ENCODE results near the gene MCTP2.

Gene MCTP2

GRCh38 chr15:94443186-94443585, 211.8 kb downstream of the MCTP2 start:
- no peaks in the 10 kb centered on the region for H3F3A ChIP-seq (ENCODE audit: insufficient read depth)
- no peak overlapping the region for H3K27ac ChIP-seq (ENCODE audit: low read depth, low read length)
- no peak overlapping the region for H3K9ac ChIP-seq (ENCODE audit: low read length)
- H2AFZ ChIP-seq (ENCODE audit: low read depth, low read length, severe bottlenecking) = no peak overlapping the region
- no peaks in the 10 kb centered on the region for H3K9me2 ChIP-seq (replicated peaks; ENCODE audit: insufficient read depth, low read length)
- H3K4me3 ChIP-seq (ENCODE audit: insufficient read depth, low read length, poor library complexity, severe bottlenecking) = no peak overlapping the region
- TF ChIP-seq CTCF (IDR thresholded peaks at IDR 0.05; ENCODE audit: insufficient read depth, low read length, poor library complexity, severe bottlenecking) (no peak), EZH2phosphoT487 (conservative IDR thresholded peaks at IDR 0.05; ENCODE audit: low read length) (no peak)
- H3K79me2 ChIP-seq (ENCODE audit: insufficient read depth, low read length) = no peaks in the 10 kb centered on the region
- H3K4me2 ChIP-seq (ENCODE audit: low read depth, low read length, poor library complexity, severe bottlenecking) = no peak overlapping the region
- peaks cover 15% of the 10 kb centered on the region; the same call in 1 of the 2 replicates for H3K36me3 ChIP-seq (ENCODE audit: low read length)
- no peaks in the 10 kb centered on the region for H3K27me3 ChIP-seq (ENCODE audit: low read length)
- H3K9me3 ChIP-seq (ENCODE audit: insufficient read depth, low read length) = no peaks in the 10 kb centered on the region
- no peaks in the 10 kb centered on the region for H4K20me1 ChIP-seq (ENCODE audit: low read depth, low read length)

- no peaks in the 10 kb centered on the region for H3K27me3 ChIP-seq (ENCODE audit: low read length)
- H3K79me2 ChIP-seq (ENCODE audit: insufficient read depth, low read length) = no peaks in the 10 kb centered on the region
- no peak overlapping the region for H2AFZ ChIP-seq (ENCODE audit: low read depth, low read length, severe bottlenecking)
- no peak overlapping the region for H3K27ac ChIP-seq (ENCODE audit: low read depth, low read length)
- H4K20me1 ChIP-seq (ENCODE audit: low read depth, low read length) = no peaks in the 10 kb centered on the region
- TF ChIP-seq EZH2phosphoT487 (conservative IDR thresholded peaks at IDR 0.05; ENCODE audit: low read length) (no peak), CTCF (IDR thresholded peaks at IDR 0.05; ENCODE audit: insufficient read depth, low read length, poor library complexity, severe bottlenecking) (no peak)
- no peaks in the 10 kb centered on the region for H3K9me2 ChIP-seq (replicated peaks; ENCODE audit: insufficient read depth, low read length)
- H3K9ac ChIP-seq (ENCODE audit: low read length) = no peak overlapping the region
- no peak overlapping the region for H3K4me2 ChIP-seq (ENCODE audit: low read depth, low read length, poor library complexity, severe bottlenecking)
- no peak overlapping the region for H3K4me3 ChIP-seq (ENCODE audit: insufficient read depth, low read length, poor library complexity, severe bottlenecking)
- H3K9me3 ChIP-seq (ENCODE audit: insufficient read depth, low read length) = no peaks in the 10 kb centered on the region
- H3F3A ChIP-seq (ENCODE audit: insufficient read depth) = no peaks in the 10 kb centered on the region
- peaks cover 13% of the 10 kb centered on the region; the same call in 1 of the 2 replicates for H3K36me3 ChIP-seq (ENCODE audit: low read length)
Observed at GRCh38 chr15:94445566-94446160, 214.3 kb downstream of the MCTP2 start.

GRCh38 chr15:94446441-94446840, 215.1 kb downstream of the MCTP2 start:
- peaks cover 6% of the 10 kb centered on the region; the same call in 1 of the 2 replicates for H3K36me3 ChIP-seq (ENCODE audit: low read length)

More at GRCh38 chr15:94446441-94446840, 215.1 kb downstream of the MCTP2 start:
- Histone ChIP-seq H3F3A (ENCODE audit: insufficient read depth) (no peaks in the 10 kb centered on the region), H3K9me3 (ENCODE audit: insufficient read depth, low read length) (no peaks in the 10 kb centered on the region), H3K9me2 (replicated peaks; ENCODE audit: insufficient read depth, low read length) (no peaks in the 10 kb centered on the region), H3K4me3 (ENCODE audit: insufficient read depth, low read length, poor library complexity, severe bottlenecking) (no peak overlapping the region), H3K4me2 (ENCODE audit: low read depth, low read length, poor library complexity, severe bottlenecking) (no peak overlapping the region), H3K9ac (ENCODE audit: low read length) (no peak overlapping the region), H3K27me3 (ENCODE audit: low read length) (no peaks in the 10 kb centered on the region), H3K79me2 (ENCODE audit: insufficient read depth, low read length) (no peaks in the 10 kb centered on the region), H4K20me1 (ENCODE audit: low read depth, low read length) (no peaks in the 10 kb centered on the region), H3K27ac (ENCODE audit: low read depth, low read length) (no peak overlapping the region), H2AFZ (ENCODE audit: low read depth, low read length, severe bottlenecking) (no peak overlapping the region)
- TF ChIP-seq CTCF (IDR thresholded peaks at IDR 0.05; ENCODE audit: insufficient read depth, low read length, poor library complexity, severe bottlenecking) (no peak), EZH2phosphoT487 (conservative IDR thresholded peaks at IDR 0.05; ENCODE audit: low read length) (no peak)
